AG04450 (cell line): ENCODE results near the gene TRIM8. TPM values are rescaled to one million over a fixed set of nuclear protein-coding genes. Genes with fewer than 3 reads are reported as not detected.

Experiments
- CTCF ChIA-PET: fragments of 300-600, 350-600 bp; formaldehyde crosslinking; extraction: SDS; loops from one replicate; lab custom pipeline; 2022; ENCODE audit warnings: antibody characterized with exemption, inconsistent platforms; lab: Charles Lee
- POLR2A ChIA-PET: fragments of 350-600 bp; formaldehyde crosslinking; extraction: SDS; loops from one replicate; lab custom pipeline; 2021; ENCODE audit warnings: antibody characterized with exemption, inconsistent platforms; lab: Yijun Ruan, JAX
- DNase-seq: peaks from one replicate; pipeline ENCODE4 v3.0.0-alpha.2; 2011; ENCODE audit warnings: low read depth, low spot score
- H3K27ac ChIP-seq: one replicate; pipeline ENCODE4 v1.5.1; 2012; ENCODE audit warnings: low read depth, low read length, control low read depth
- H3K27me3 ChIP-seq: one replicate; pipeline ENCODE4 v1.6.0; 2012; ENCODE audit warnings: low read length; ENCODE audit not compliant: control insufficient read depth, insufficient read depth
- H3K4me3 ChIP-seq: 2 replicates; pipeline ENCODE4 v1.5.1; 2011; ENCODE audit warnings: mild to moderate bottlenecking, low read depth, low read length, control low read depth
- H3K9me3 ChIP-seq: 2 replicates; pipeline ENCODE4 v1.5.1; 2012; ENCODE audit warnings: low read length; ENCODE audit not compliant: control insufficient read depth, insufficient read depth
- CTCF ChIP-seq: IDR thresholded peaks from 2 replicates; pipeline ENCODE4 v1.5.1; 2011; ENCODE audit warnings: low read depth, low read length, control low read depth, inconsistent platforms
- polyA plus RNA-seq: library from polyadenylated mRNA; depleted of rRNA; stranded (reverse); fragments of >200 nt; gene quantifications from 2 replicates; pipeline ENCODE4 v1.2.3, GENCODE V29; 2011

TRIM8 gene
- polyA plus RNA-seq, 1 experiment = 66.8 TPM

GRCh38 chr10:102650655-102651454 lies 6.6 kb downstream of the TRIM8 start:
- Histone ChIP-seq H3K4me3 (no peak overlapping the region), H3K27ac (no peak overlapping the region), H3K9me3 (no peaks in the 10 kb centered on the region; the same call in 1 of the 2 replicates), H3K27me3 (no peaks in the 10 kb centered on the region)
- no peak for TF ChIP-seq CTCF
- no peak for DNase-seq
- ChIA-PET CTCF (interaction anchor here (0.6 to 1.4 kb wide), 3 partner anchors 19 to 172 kb away, joined by 3 read pairs; no protein-coding TSS in a partner anchor), POLR2A (interaction anchor here (1.4 kb wide), 1 partner anchor 25 kb away, joined by 5 read pairs; no protein-coding TSS in a partner anchor)

GRCh38 chr10:102651455-102652169 lies 7.3 kb downstream of the TRIM8 start:
- Histone ChIP-seq H3K4me3 (no peak overlapping the region), H3K27ac (no peak overlapping the region), H3K9me3 (no peaks in the 10 kb centered on the region; the same call in 1 of the 2 replicates), H3K27me3 (no peaks in the 10 kb centered on the region)
- no peak for DNase-seq
- ChIA-PET POLR2A (interaction anchor here (1.4 kb wide), 1 partner anchor 24 kb away, joined by 5 read pairs; no protein-coding TSS in a partner anchor), CTCF (no interaction called here)
- TF ChIP-seq CTCF = no peak

GRCh38 chr10:102652170-102652916 lies 8.1 kb downstream of the TRIM8 start:
- no peak for DNase-seq
- Histone ChIP-seq H3K27me3 (no peaks in the 10 kb centered on the region), H3K27ac (no peak overlapping the region), H3K4me3 (no peak overlapping the region), H3K9me3 (no peaks in the 10 kb centered on the region; the same call in 1 of the 2 replicates)
- ChIA-PET POLR2A (no interaction called here), CTCF (interaction anchor here (1.1 kb wide), 1 partner anchor 58 kb away, joined by 3 read pairs; no protein-coding TSS in a partner anchor)
- TF ChIP-seq CTCF = no peak

GRCh38 chr10:102653060-102653459 lies 8.8 kb downstream of the TRIM8 start:
- no peaks in the 10 kb centered on the region; the same call in 1 of the 2 replicates for H3K9me3 ChIP-seq
- H3K27me3 ChIP-seq = no peaks in the 10 kb centered on the region
- ChIA-PET POLR2A (no interaction called here), CTCF (interaction anchor here (1.1 kb wide), 1 partner anchor 59 kb away, joined by 3 read pairs; no protein-coding TSS in a partner anchor)
- DNase-seq = no peak
- H3K27ac ChIP-seq = no peak overlapping the region
- no peak overlapping the region for H3K4me3 ChIP-seq
- no peak for TF ChIP-seq CTCF
